Measurements from ENCODE around the gene OTOGL. TPM values are rescaled to one million over a fixed set of nuclear protein-coding genes. Genes with fewer than 3 reads are reported as not detected.

OTOGL gene
- total and polyA plus RNA-seq, 2 donors from 2014 or later: 0.47 to 0.80 TPM

- no peak overlapping the region for H3K4me3 ChIP-seq (ENCODE audit: low read length in 3 of 3)
- no peak overlapping the region for H3K9ac ChIP-seq (ENCODE audit: low read length in 3 of 3)
- H3K27ac ChIP-seq (ENCODE audit: low read depth in 2 of 2, low read length in 2 of 2): peak overlapping the region; percentile 30 to 74
- DNase-seq: peak in 4 of 5 donors; percentile 45 to 96 (median 75)
- H3K4me1 ChIP-seq (ENCODE audit: control insufficient read depth in 2 of 3, insufficient read depth in 2 of 3, low read depth in 1 of 3, low read length in 3 of 3): no peaks in the 10 kb centered on the region
- no peaks in the 10 kb centered on the region for H3K9me3 ChIP-seq (ENCODE audit: control insufficient read depth in 2 of 3, insufficient read depth in 1 of 3, low read length in 3 of 3)
- no peaks in the 10 kb centered on the region for H3K27me3 ChIP-seq (ENCODE audit: control insufficient read depth, insufficient read depth, low read length)
- intact Hi-C loops (cut with DNase I): no loop called here
- peak; percentile 94 for FAIRE-seq
- TF ChIP-seq CTCF (IDR thresholded peaks at IDR 0.05; ENCODE audit: borderline replicate concordance, extremely low read depth, insufficient read depth): peak; percentile 76
- no peaks in the 10 kb centered on the region for H3K36me3 ChIP-seq (ENCODE audit: control insufficient read depth in 2 of 3, insufficient read depth in 3 of 3, low read length in 3 of 3)
Measured at GRCh38 chr12:80186727-80187217, 87.4 kb downstream of the OTOGL start.

- FAIRE-seq (no peak), DNase-seq (peak in 4 of 5 donors; percentile 38 to 84 (median 51))
- Histone ChIP-seq H3K27ac (ENCODE audit: low read depth in 2 of 2, low read length in 2 of 2) (peak overlapping the region in 1 of 2 donors; percentile 74), H3K9ac (ENCODE audit: low read length in 3 of 3) (no peak overlapping the region), H3K27me3 (ENCODE audit: control insufficient read depth, insufficient read depth, low read length) (no peaks in the 10 kb centered on the region), H3K4me1 (ENCODE audit: control insufficient read depth in 2 of 3, insufficient read depth in 2 of 3, low read depth in 1 of 3, low read length in 3 of 3) (no peaks in the 10 kb centered on the region), H3K9me3 (ENCODE audit: control insufficient read depth in 2 of 3, insufficient read depth in 1 of 3, low read length in 3 of 3) (no peaks in the 10 kb centered on the region), H3K4me3 (ENCODE audit: low read length in 3 of 3) (no peak overlapping the region), H3K36me3 (ENCODE audit: control insufficient read depth in 2 of 3, insufficient read depth in 3 of 3, low read length in 3 of 3) (no peaks in the 10 kb centered on the region)
- intact Hi-C loops (cut with DNase I): no loop called here
- TF ChIP-seq CTCF (IDR thresholded peaks at IDR 0.05; ENCODE audit: borderline replicate concordance, extremely low read depth, insufficient read depth): no peak
Measured at GRCh38 chr12:80187660-80188090, 88.3 kb downstream of the OTOGL start.

GRCh38 chr12:80188576-80188975, 89.2 kb downstream of the OTOGL start:
- intact Hi-C loops (cut with DNase I): no loop called here
- DNase-seq: no peak
- H3K27ac ChIP-seq (ENCODE audit: low read depth in 2 of 2, low read length in 2 of 2): no peak overlapping the region
- FAIRE-seq: no peak
- no peaks in the 10 kb centered on the region for H3K4me1 ChIP-seq (ENCODE audit: control insufficient read depth in 2 of 3, insufficient read depth in 2 of 3, low read depth in 1 of 3, low read length in 3 of 3)
- no peaks in the 10 kb centered on the region for H3K27me3 ChIP-seq (ENCODE audit: control insufficient read depth, insufficient read depth, low read length)
- H3K36me3 ChIP-seq (ENCODE audit: control insufficient read depth in 2 of 3, insufficient read depth in 3 of 3, low read length in 3 of 3): no peaks in the 10 kb centered on the region
- no peak overlapping the region for H3K9ac ChIP-seq (ENCODE audit: low read length in 3 of 3)
- no peak overlapping the region for H3K4me3 ChIP-seq (ENCODE audit: low read length in 3 of 3)
- H3K9me3 ChIP-seq (ENCODE audit: control insufficient read depth in 2 of 3, insufficient read depth in 1 of 3, low read length in 3 of 3): no peaks in the 10 kb centered on the region
- no peak for TF ChIP-seq CTCF (IDR thresholded peaks at IDR 0.05; ENCODE audit: borderline replicate concordance, extremely low read depth, insufficient read depth)

GRCh38 chr12:80189241-80189640, 89.9 kb downstream of the OTOGL start:
- H3K9ac ChIP-seq (ENCODE audit: low read length in 3 of 3): no peak overlapping the region
- DNase-seq (peak in 1 of 5 donors; percentile 37), FAIRE-seq (no peak)
- no peaks in the 10 kb centered on the region for H3K27me3 ChIP-seq (ENCODE audit: control insufficient read depth, insufficient read depth, low read length)
- no peak overlapping the region for H3K27ac ChIP-seq (ENCODE audit: low read depth in 2 of 2, low read length in 2 of 2)
- no peaks in the 10 kb centered on the region for H3K9me3 ChIP-seq (ENCODE audit: control insufficient read depth in 2 of 3, insufficient read depth in 1 of 3, low read length in 3 of 3)
- H3K4me1 ChIP-seq (ENCODE audit: control insufficient read depth in 2 of 3, insufficient read depth in 2 of 3, low read depth in 1 of 3, low read length in 3 of 3): no peaks in the 10 kb centered on the region
- no peak overlapping the region for H3K4me3 ChIP-seq (ENCODE audit: low read length in 3 of 3)
- intact Hi-C loops (cut with DNase I): no loop called here
- TF ChIP-seq CTCF (IDR thresholded peaks at IDR 0.05; ENCODE audit: borderline replicate concordance, extremely low read depth, insufficient read depth): no peak
- H3K36me3 ChIP-seq (ENCODE audit: control insufficient read depth in 2 of 3, insufficient read depth in 3 of 3, low read length in 3 of 3): no peaks in the 10 kb centered on the region

Data from kidney (tissue), 14 donors.